GM18867 (cell line): ENCODE results near the gene ANKRD33.

ENCODE experiments used
- ATAC-seq: cut with Tn5 transposase; IDR thresholded peaks from one replicate; pipeline ENCODE4 v1.9.1; 2021; ENCODE audit warnings: mild to moderate bottlenecking, moderate library complexity; ENCODE audit not compliant: unreplicated experiment

Gene ANKRD33

GRCh38 chr12:51937926-51938325 lies 50.0 kb downstream of the ANKRD33 start:
- ATAC-seq: no peak

GRCh38 chr12:51938726-51939125 lies 50.8 kb downstream of the ANKRD33 start:
- no peak for ATAC-seq

GRCh38 chr12:51941011-51941581 lies 53.2 kb downstream of the ANKRD33 start:
- no peak for ATAC-seq
